Coronary artery (tissue), 2 donors: Measurements from ENCODE around the gene ADGRL2.

Experiments
- DNase-seq: peaks from one replicate; pipeline ENCODE4 v3.0.0-alpha.2; 2017; ENCODE audit warnings: low spot score
- H3K27ac ChIP-seq, 2 donors: fragments of 200-600 bp; sonication (generic); one replicate each; pipeline ENCODE4 v1.5.1; 2016 to 2019
- H3K4me3 ChIP-seq: fragments of 200-600 bp; sonication (generic); 2 replicates; pipeline ENCODE4 v1.5.1; 2016; ENCODE audit warnings: mild to moderate bottlenecking, moderate library complexity
- TF ChIP-seq, protein P1 (sequence below): fragments of 200-600 bp; sonication (generic); IDR thresholded peaks from one replicate; pipeline ENCODE4 v1.5.1; 2019; ENCODE audit warnings: antibody characterized with exemption

Gene ADGRL2

GRCh38 chr1:81844477-81844876, 43.7 kb downstream of the ADGRL2 start:
- no peak overlapping the region for H3K27ac ChIP-seq
- DNase-seq, result no peak
- no peak overlapping the region for H3K4me3 ChIP-seq
- TF ChIP-seq, protein P1, sequence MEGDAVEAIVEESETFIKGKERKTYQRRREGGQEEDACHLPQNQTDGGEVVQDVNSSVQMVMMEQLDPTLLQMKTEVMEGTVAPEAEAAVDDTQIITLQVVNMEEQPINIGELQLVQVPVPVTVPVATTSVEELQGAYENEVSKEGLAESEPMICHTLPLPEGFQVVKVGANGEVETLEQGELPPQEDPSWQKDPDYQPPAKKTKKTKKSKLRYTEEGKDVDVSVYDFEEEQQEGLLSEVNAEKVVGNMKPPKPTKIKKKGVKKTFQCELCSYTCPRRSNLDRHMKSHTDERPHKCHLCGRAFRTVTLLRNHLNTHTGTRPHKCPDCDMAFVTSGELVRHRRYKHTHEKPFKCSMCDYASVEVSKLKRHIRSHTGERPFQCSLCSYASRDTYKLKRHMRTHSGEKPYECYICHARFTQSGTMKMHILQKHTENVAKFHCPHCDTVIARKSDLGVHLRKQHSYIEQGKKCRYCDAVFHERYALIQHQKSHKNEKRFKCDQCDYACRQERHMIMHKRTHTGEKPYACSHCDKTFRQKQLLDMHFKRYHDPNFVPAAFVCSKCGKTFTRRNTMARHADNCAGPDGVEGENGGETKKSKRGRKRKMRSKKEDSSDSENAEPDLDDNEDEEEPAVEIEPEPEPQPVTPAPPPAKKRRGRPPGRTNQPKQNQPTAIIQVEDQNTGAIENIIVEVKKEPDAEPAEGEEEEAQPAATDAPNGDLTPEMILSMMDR, result no peak

- no peak overlapping the region for H3K27ac ChIP-seq
- TF ChIP-seq, protein P1, result no peak
These were observed 45.9 kb downstream of the ADGRL2 start for GRCh38 chr1:81846630-81847029.

DNA sequence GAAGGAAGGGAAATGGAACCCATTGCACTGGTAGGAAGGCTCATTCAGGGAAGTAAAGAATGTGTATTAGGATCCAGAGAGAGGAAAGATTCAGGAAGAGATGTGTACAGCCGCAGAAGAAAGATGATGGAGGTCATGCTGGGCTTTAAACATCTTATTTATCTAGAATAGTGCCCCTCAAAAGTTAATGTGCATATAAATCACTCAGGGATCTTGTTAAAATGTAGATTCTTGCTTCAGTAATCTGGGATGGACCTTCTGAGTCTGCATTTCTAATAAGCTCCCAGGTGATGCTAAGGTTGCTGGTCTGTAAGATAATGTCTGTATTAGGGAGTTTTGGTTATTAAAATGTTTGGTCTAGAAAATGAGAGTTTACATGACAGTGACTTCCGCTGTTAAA, 46.3 kb downstream of the ADGRL2 start:
- TF ChIP-seq, protein P1, result no peak
- Histone ChIP-seq H3K27ac (no peak overlapping the region), H3K4me3 (no peak overlapping the region)
- no peak for DNase-seq

More at GRCh38 chr1:81846630-81847029, 45.9 kb downstream of the ADGRL2 start:
- no peak overlapping the region for H3K4me3 ChIP-seq
- DNase-seq, result no peak

DNA sequence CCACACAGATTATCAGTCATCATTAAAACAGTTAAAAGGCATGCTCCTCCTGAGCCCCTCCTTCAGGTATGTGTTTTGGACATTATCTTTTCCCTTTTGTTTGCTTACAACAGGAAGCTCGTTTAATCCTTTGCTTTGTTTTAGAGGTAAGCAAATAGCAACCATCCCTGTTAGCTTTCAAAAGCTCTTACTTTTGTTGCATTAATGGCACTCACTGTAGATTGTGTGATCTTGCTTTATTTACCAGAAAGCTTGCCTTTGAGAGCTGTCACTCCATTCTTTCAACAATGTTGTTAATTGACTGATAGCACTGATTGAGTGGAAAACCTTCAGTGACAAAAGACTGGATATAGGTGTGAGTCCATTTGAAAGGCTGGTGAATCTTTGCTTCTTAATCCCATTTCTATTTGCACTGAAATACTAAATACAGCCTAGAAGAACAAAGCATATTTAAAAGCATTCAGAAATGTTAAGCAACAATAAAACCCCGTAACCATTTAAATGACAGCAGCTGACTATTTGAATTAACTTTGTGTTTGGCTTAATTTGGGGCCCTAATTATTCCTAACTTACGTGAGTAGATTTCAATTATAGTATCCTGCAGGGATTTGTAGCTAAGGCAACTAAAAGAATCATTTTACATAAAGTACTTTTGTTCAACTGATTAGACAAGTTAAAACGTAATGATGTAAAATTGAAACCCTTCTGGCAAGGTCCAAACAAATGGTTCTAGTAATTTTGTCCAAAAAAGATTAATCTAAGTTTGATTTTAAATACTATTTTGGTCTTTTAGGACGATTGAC, 48.3 kb downstream of the ADGRL2 start:
- Histone ChIP-seq H3K4me3 (no peak overlapping the region), H3K27ac (no peak overlapping the region)
- TF ChIP-seq, protein P1, result no peak
- no peak for DNase-seq

DNA sequence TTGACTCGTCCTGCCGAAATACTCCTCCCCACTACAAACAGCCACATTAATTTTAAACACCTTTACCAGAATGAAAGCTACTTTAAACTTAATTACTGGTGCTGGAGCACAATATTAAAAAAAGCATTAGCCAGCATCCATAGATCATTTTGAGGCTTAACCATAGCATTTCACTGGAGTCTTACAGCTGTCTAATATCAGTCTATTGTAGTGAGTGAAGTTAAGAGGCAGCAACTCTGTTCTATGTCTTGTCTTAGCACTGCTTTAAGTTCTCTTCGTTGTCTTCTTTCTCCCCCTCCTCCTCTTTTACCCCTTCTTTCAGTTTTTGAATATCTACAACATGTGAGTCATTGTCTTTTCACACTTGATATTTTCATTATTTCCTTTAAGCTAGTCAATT, 49.3 kb downstream of the ADGRL2 start:
- TF ChIP-seq, protein P1, result no peak
- Histone ChIP-seq H3K27ac (no peak overlapping the region), H3K4me3 (no peak overlapping the region)
- DNase-seq, result no peak

DNA sequence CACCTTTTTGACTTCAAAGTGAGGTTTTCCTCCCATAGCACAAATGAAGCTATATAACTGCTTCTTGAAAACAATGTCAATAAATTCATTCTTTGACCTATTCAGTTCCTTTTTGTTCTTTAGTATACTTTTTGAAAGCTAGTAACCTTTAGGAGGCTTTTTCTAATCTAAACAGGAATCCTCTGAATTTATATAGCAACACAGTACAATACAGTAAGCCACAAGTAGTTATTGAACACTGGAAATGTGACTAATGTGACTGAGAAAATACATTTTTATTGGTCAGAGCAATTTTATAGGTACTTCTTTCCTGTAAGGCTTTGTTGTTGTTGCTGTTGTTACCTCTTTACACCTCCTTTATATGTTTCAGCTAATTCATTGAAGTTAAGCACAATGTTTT, 49.8 kb downstream of the ADGRL2 start:
- TF ChIP-seq, protein P1, result no peak
- no peak for DNase-seq
- no peak overlapping the region for H3K27ac ChIP-seq
- no peak overlapping the region for H3K4me3 ChIP-seq

- no peak for DNase-seq
- no peak overlapping the region for H3K4me3 ChIP-seq
- TF ChIP-seq, protein P1, result no peak
- H3K27ac ChIP-seq, result no peak overlapping the region
These were observed 50.5 kb downstream of the ADGRL2 start for GRCh38 chr1:81851217-81851616.
